IMR-90 (cell line): Measurements from ENCODE around the gene DIP2B. TPM values are rescaled to one million over a fixed set of nuclear protein-coding genes. Genes with fewer than 3 reads are reported as not detected.
A peak's percentile ranks its signal among the peaks of the same experiment; 100 is the strongest.

ENCODE experiments used
- ATAC-seq: fragments of 200-7000 bp; cut with Tn5 transposase; 2 replicates; pipeline ENCODE4 v1.9.1; 2020; ENCODE audit warnings: low read depth, mild to moderate bottlenecking, moderate library complexity
- BruUV-seq: library from RNA; stranded (reverse); fragments of 400-500 nt; replicated peaks from 2 replicates; lab custom pipeline; 2021; lab: Mats Ljungman, UMichigan
- CTCF ChIA-PET: fragments of 300-600 bp; formaldehyde crosslinking; extraction: SDS; loops from one replicate; lab custom pipeline; 2021; ENCODE audit warnings: antibody characterized with exemption; lab: Yijun Ruan, JAX
- POLR2A ChIA-PET: fragments of 300-600 bp; sonication (Branson Sonifier 250); formaldehyde crosslinking; loops from one replicate; lab custom pipeline; 2022; ENCODE audit warnings: antibody characterized with exemption; ENCODE audit not compliant: unreplicated experiment; lab: Charles Lee
- DNase-seq: peaks from one replicate; pipeline ENCODE4 v3.0.0; 2013
- H2AFZ ChIP-seq: replicated peaks from 2 replicates; pipeline ENCODE3; 2013; ENCODE audit warnings: low read length, mild to moderate bottlenecking; ENCODE audit not compliant: poor library complexity
- H2AK5ac ChIP-seq: 2 replicates; pipeline ENCODE4 v1.6.1; 2013; ENCODE audit warnings: low read depth, low read length, inconsistent platforms
- H2AK9ac ChIP-seq: replicated peaks from 2 replicates; pipeline ENCODE3; 2013; ENCODE audit warnings: mild to moderate bottlenecking, low read depth, low read length, moderate library complexity; ENCODE audit not compliant: poor library complexity
- H2BK120ac ChIP-seq: 2 replicates; pipeline ENCODE4 v1.6.1; 2013; ENCODE audit warnings: low read depth, low read length, inconsistent platforms
- H2BK15ac ChIP-seq: 3 replicates; pipeline ENCODE4 v1.6.1; 2013; ENCODE audit warnings: low read depth, low read length, inconsistent platforms
- H2BK20ac ChIP-seq: 2 replicates; pipeline ENCODE4 v1.6.1; 2013; ENCODE audit warnings: low read depth, mild to moderate bottlenecking, inconsistent platforms, low read length, moderate library complexity
- H2BK5ac ChIP-seq: 2 replicates; pipeline ENCODE4 v1.6.1; 2013; ENCODE audit warnings: mild to moderate bottlenecking, low read depth, low read length, inconsistent platforms; ENCODE audit not compliant: poor library complexity, severe bottlenecking
- H3K14ac ChIP-seq: replicated peaks from 2 replicates; pipeline ENCODE4 v1.6.1; 2013; ENCODE audit warnings: low read depth, low read length, inconsistent platforms
- H3K18ac ChIP-seq: 2 replicates; pipeline ENCODE4 v1.6.1; 2013; ENCODE audit warnings: low read depth, low read length, control low read depth
- H3K23ac ChIP-seq: 2 replicates; pipeline ENCODE4 v1.6.1; 2013; ENCODE audit warnings: low read depth, low read length, inconsistent platforms
- H3K27ac ChIP-seq: 2 replicates; pipeline ENCODE4 v1.5.1; 2013; ENCODE audit warnings: mild to moderate bottlenecking, control low read depth, low read length; ENCODE audit not compliant: insufficient read depth
- H3K27me3 ChIP-seq: 2 replicates; pipeline ENCODE4 v1.6.1; 2013; ENCODE audit warnings: low read length; ENCODE audit not compliant: control insufficient read depth, insufficient read depth
- H3K36me3 ChIP-seq: 2 replicates; pipeline ENCODE4 v1.6.1; 2013; ENCODE audit warnings: low read length, mixed read lengths; ENCODE audit not compliant: control insufficient read depth, insufficient read depth
- H3K4ac ChIP-seq: 2 replicates; pipeline ENCODE4 v1.6.1; 2013; ENCODE audit warnings: low read depth, low read length, inconsistent platforms
- H3K4me1 ChIP-seq: 2 replicates; pipeline ENCODE4 v1.6.1; 2013; ENCODE audit warnings: low read length, mixed read lengths; ENCODE audit not compliant: control insufficient read depth, insufficient read depth
- H3K4me2 ChIP-seq: 2 replicates; pipeline ENCODE4 v1.6.1; 2013; ENCODE audit warnings: low read depth, mild to moderate bottlenecking, control low read depth, low read length, moderate library complexity
- H3K4me3 ChIP-seq: 2 replicates; pipeline ENCODE4 v1.5.1; 2013; ENCODE audit warnings: low read depth, mild to moderate bottlenecking, control low read depth, low read length, moderate library complexity; ENCODE audit not compliant: insufficient read depth
- H3K56ac ChIP-seq: 2 replicates; pipeline ENCODE4 v1.6.1; 2013; ENCODE audit warnings: low read length, inconsistent platforms; ENCODE audit not compliant: insufficient read depth; ENCODE audit errors: extremely low read depth
- H3K79me1 ChIP-seq, 2 experiments: 2 replicates each; pipeline ENCODE4 v1.6.1; 2013; ENCODE audit warnings: low read length in 2 of 2, inconsistent platforms in 1 of 2, low read depth in 1 of 2
- H3K9ac ChIP-seq: 2 replicates; pipeline ENCODE4 v1.6.1; 2013; ENCODE audit warnings: low read depth, low read length, control low read depth
- H3K9me1 ChIP-seq: 2 replicates; pipeline ENCODE4 v1.6.1; 2013; ENCODE audit warnings: low read length, inconsistent platforms; ENCODE audit not compliant: insufficient read depth
- H3K9me3 ChIP-seq: 2 replicates; pipeline ENCODE4 v1.6.1; 2013; ENCODE audit warnings: low read length; ENCODE audit not compliant: control insufficient read depth, insufficient read depth
- H4K20me1 ChIP-seq: 2 replicates; pipeline ENCODE4 v1.6.1; 2013; ENCODE audit warnings: low read length, inconsistent platforms; ENCODE audit not compliant: insufficient read depth
- H4K5ac ChIP-seq: 2 replicates; pipeline ENCODE4 v1.6.1; 2013; ENCODE audit warnings: mild to moderate bottlenecking, low read depth, low read length, control low read depth
- H4K8ac ChIP-seq, 2 experiments: 2 replicates each; pipeline ENCODE4 v1.6.1; 2013; ENCODE audit warnings: low read depth in 2 of 2, low read length in 2 of 2, control low read depth in 1 of 2, inconsistent platforms in 1 of 2
- H4K91ac ChIP-seq: 2 replicates; pipeline ENCODE4 v1.6.1; 2013; ENCODE audit warnings: low read depth, low read length, inconsistent platforms; ENCODE audit not compliant: insufficient read depth
- FOS ChIP-seq: fragments of 150-350 bp; IDR thresholded peaks from 2 replicates; pipeline ENCODE4 v1.6.1; 2016; ENCODE audit warnings: low read depth, low read length
- MAFK ChIP-seq: IDR thresholded peaks from 2 replicates; pipeline ENCODE4 v1.6.1; 2012; ENCODE audit warnings: low read depth, low read length, improper control_type of control experiment
- WGBS, 2 experiments: methylation state at CpG; one replicate each; pipeline versions ENCODE4 v1.1.5 to v1.1.7; 2013; ENCODE audit warnings: missing lambda C conversion rate in 2 of 2; ENCODE audit not compliant: insufficient read length in 1 of 2; ENCODE audit errors: extremely low coverage in 2 of 2; 5-methylcytosine and 5-hydroxymethylcytosine counted together
- dilution Hi-C: fragments of 300-500 bp; cut with HindIII; formaldehyde crosslinking; loops from one replicate; pipeline ENCODE4 v1.14.3; 2018; ENCODE audit warnings: low sequenced_read_pairs; ENCODE audit not compliant: unreplicated experiment
- in situ Hi-C: fragments of 300-500 bp; cut with MboI; formaldehyde crosslinking; loops from 3 replicates; pipeline ENCODE4 v1.14.3; 2019; ENCODE audit warnings: low sequenced_read_pairs, inconsistent platforms, mixed read lengths
- intact Hi-C: fragments of 100-400 bp; cut with micrococcal nuclease; formaldehyde crosslinking; loops from 2 replicates; pipeline ENCODE4 v1.10.0; 2022
- polyA plus RNA-seq, 3 experiments: library from polyadenylated mRNA; depleted of rRNA; stranded (reverse); fragments of >200 nt; gene quantifications; 2 replicates each; pipeline ENCODE4 v1.2.3, GENCODE V29; 2012; ENCODE audit warnings: low replicate concordance in 1 of 3
- total RNA-seq: library from RNA; depleted of rRNA; stranded (reverse); fragments of >200 nt; gene quantifications from 2 replicates; pipeline ENCODE4 v1.2.3, GENCODE V29; 2012

DIP2B gene
- total and polyA plus RNA-seq, 2 of the 4 experiments (the other 2 are of a cell fraction): 7.7 to 12.9 TPM

DNA sequence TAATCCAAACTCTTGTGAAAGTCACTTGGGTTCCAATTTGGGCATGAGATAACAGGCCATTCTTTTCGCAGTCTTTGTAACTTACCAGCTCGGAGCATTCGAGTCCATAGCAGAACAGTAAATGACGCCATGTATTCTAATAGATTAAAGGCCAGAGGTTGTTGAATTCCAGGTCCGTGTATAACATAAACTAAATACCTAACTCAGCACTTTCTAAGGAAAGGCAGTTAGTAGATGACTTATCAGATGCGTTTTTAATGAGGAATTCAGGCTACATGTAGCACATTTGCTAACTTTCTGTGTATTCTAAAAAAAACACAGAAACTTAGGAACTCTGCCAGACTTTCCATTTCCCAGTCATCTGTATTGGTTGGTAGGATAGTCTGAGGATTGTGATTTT, 206.3 kb downstream of the DIP2B start:
- no peak overlapping the region for H3K4me3 ChIP-seq
- no peak overlapping the region for H2AK5ac ChIP-seq
- no peak overlapping the region for H2BK5ac ChIP-seq
- no peaks in the 10 kb centered on the region for H4K20me1 ChIP-seq
- no peak overlapping the region for H2BK20ac ChIP-seq
- no peak overlapping the region for H4K8ac ChIP-seq
- POLR2A ChIA-PET: no interaction called here
- DNase-seq (no peak), ATAC-seq (no peak)
- H3K9me3 ChIP-seq: no peaks in the 10 kb centered on the region
- intact Hi-C loops (no loop called here), dilution Hi-C loops (no loop called here), in situ Hi-C loops (no loop called here)
- H2AK9ac ChIP-seq: no peak overlapping the region
- H2BK15ac ChIP-seq: no peak overlapping the region
- no peak overlapping the region for H4K5ac ChIP-seq
- H3K27me3 ChIP-seq: no peaks in the 10 kb centered on the region
- TF ChIP-seq MAFK: peak; percentile 89
- TF ChIP-seq FOS: no peak
- no peak overlapping the region for H3K18ac ChIP-seq
- no peaks in the 10 kb centered on the region; a peak in 1 of 4 replicates for H3K79me1 ChIP-seq
- no peak overlapping the region for H2BK120ac ChIP-seq
- H3K14ac ChIP-seq: no peak overlapping the region
- H2AFZ ChIP-seq: no peak overlapping the region
- no peak overlapping the region for H3K4me2 ChIP-seq
- no CpG with 5 or more reads among the region's 6 CpGs for WGBS, 2 experiments
- H3K56ac ChIP-seq: no peak overlapping the region
- H3K4ac ChIP-seq: no peak overlapping the region
- H3K9me1 ChIP-seq: no peaks in the 10 kb centered on the region; the same call in 1 of the 2 replicates
- peaks cover 25% of the 10 kb centered on the region for H3K36me3 ChIP-seq
- H3K27ac ChIP-seq: no peak overlapping the region
- H3K9ac ChIP-seq: no peak overlapping the region
- CTCF ChIA-PET: no interaction called here
- H3K23ac ChIP-seq: no peak overlapping the region
- H3K4me1 ChIP-seq: no peaks in the 10 kb centered on the region; the same call in 1 of the 2 replicates
- no TSS peak for BruUV-seq
- H4K91ac ChIP-seq: no peak overlapping the region
